ENCODE results near the gene TAF5L. TPM values are rescaled to one million over a fixed set of nuclear protein-coding genes. Genes with fewer than 3 reads are reported as not detected.

The TAF5L gene
- polyA plus RNA-seq, 1 donor (not counting 4 experiments of a cell fraction or from before 2014, with no cell fraction given) = 23.7 TPM

DNA sequence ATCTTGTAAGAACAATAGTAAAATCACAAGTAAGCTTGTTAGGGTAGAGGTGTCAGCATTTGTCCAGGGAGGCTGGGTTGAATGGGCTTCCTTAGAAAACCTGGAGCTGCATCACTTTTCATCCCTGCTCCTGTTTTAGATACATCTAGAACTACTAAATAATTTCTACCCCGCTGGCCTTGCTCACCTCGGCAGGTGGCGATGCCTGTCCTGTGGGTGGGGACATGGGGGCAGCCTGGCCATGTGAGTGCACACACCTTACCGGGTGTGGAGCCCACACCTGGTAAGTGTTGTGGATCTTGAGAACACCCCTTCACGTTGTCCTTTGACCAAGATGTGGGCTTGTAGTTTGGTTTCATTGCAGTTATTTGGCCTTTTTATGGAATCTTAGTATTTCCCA lies 29.9 kb upstream of the TAF5L start:
- H3K4me2 ChIP-seq (ENCODE audit: control insufficient read depth, extremely low read depth, insufficient read depth, low read depth, low read length) = no peak overlapping the region
- no peak for TF ChIP-seq EZH2 (IDR thresholded peaks at IDR 0.05; ENCODE audit: low read length)
- TF ChIP-seq CTCF (optimal IDR thresholded peaks at IDR 0.05 in 1 of 3, IDR thresholded peaks at IDR 0.05 in 1 of 3, conservative IDR thresholded peaks at IDR 0.05 in 1 of 3; ENCODE audit: extremely low read depth in 1 of 3, insufficient read depth in 2 of 3, low read length in 3 of 3) = no peak
- FAIRE-seq (no peak), DNase-seq (ENCODE audit: low read depth, low spot score) (no peak)
- dilution Hi-C loops (cut with MboI; ENCODE audit: extremely low pct_ligation_motif_present, low sequenced_read_pairs) = no loop called here
- H3K4me1 ChIP-seq (ENCODE audit: control insufficient read depth, extremely low read depth, insufficient read depth, low read length) = no peaks in the 10 kb centered on the region
- H3K4me3 ChIP-seq (ENCODE audit: control insufficient read depth in 2 of 3, extremely low read depth in 1 of 3, insufficient read depth in 2 of 3, low read depth in 1 of 3, low read length in 3 of 3) = no peak overlapping the region
- H4K20me1 ChIP-seq (ENCODE audit: control insufficient read depth, extremely low read depth, insufficient read depth, low read length) = no peaks in the 10 kb centered on the region
- H3K36me3 ChIP-seq (ENCODE audit: control insufficient read depth in 2 of 2, extremely low read depth in 1 of 2, insufficient read depth in 2 of 2, low read length in 2 of 2) = peaks cover 12 to 34% of the 10 kb centered on the region in 2 experiments
- H2AFZ ChIP-seq (ENCODE audit: control insufficient read depth, low read length) = no peak overlapping the region
- H3K27ac ChIP-seq (ENCODE audit: control insufficient read depth, insufficient read depth, low read length) = no peak overlapping the region
- no peaks in the 10 kb centered on the region for H3K79me2 ChIP-seq (ENCODE audit: control insufficient read depth, insufficient read depth, low read length)
- no peaks in the 10 kb centered on the region for H3K27me3 ChIP-seq (ENCODE audit: control insufficient read depth, extremely low read depth, insufficient read depth, low read length)
- H3K9me3 ChIP-seq (ENCODE audit: control insufficient read depth, low read depth, low read length) = no peaks in the 10 kb centered on the region
- no peak overlapping the region for H3K9ac ChIP-seq (ENCODE audit: control insufficient read depth, extremely low read depth, insufficient read depth, low read length)
- no peaks in the 10 kb centered on the region for H3K9me1 ChIP-seq (ENCODE audit: control insufficient read depth, extremely low read depth, insufficient read depth, low read length)

DNA sequence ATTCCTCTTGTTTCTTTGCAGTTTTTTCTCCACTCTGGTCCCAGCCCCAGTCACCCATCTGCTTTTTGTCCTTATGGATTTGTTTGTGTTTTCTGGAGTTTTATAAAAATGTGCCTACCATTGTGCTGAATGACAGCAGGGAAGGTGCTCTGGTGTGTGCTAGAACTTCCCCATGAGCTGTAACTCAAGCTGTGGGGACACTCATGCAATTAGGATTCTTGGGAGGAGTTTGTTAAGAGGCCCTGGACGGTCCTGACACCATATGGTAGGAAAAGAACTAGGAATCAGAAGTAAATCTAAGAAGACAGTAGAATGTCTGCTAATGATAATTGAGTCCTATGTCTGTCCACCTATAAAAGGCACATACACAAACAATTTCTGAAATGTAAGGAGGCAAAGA lies 27.5 kb upstream of the TAF5L start:
- H3K4me2 ChIP-seq (ENCODE audit: control insufficient read depth, extremely low read depth, insufficient read depth, low read depth, low read length) = no peak overlapping the region
- H3K9me3 ChIP-seq (ENCODE audit: control insufficient read depth, low read depth, low read length) = no peaks in the 10 kb centered on the region
- no peak for FAIRE-seq
- TF ChIP-seq EZH2 (IDR thresholded peaks at IDR 0.05; ENCODE audit: low read length) (no peak), CTCF (optimal IDR thresholded peaks at IDR 0.05 in 1 of 3, IDR thresholded peaks at IDR 0.05 in 1 of 3, conservative IDR thresholded peaks at IDR 0.05 in 1 of 3; ENCODE audit: extremely low read depth in 1 of 3, insufficient read depth in 2 of 3, low read length in 3 of 3) (no peak)
- H3K9ac ChIP-seq (ENCODE audit: control insufficient read depth, extremely low read depth, insufficient read depth, low read length) = no peak overlapping the region
- H2AFZ ChIP-seq (ENCODE audit: control insufficient read depth, low read length) = no peak overlapping the region
- no peak overlapping the region for H3K27ac ChIP-seq (ENCODE audit: control insufficient read depth, insufficient read depth, low read length)
- no peak for DNase-seq (ENCODE audit: low read depth, low spot score)
- H4K20me1 ChIP-seq (ENCODE audit: control insufficient read depth, extremely low read depth, insufficient read depth, low read length) = no peaks in the 10 kb centered on the region
- H3K4me1 ChIP-seq (ENCODE audit: control insufficient read depth, extremely low read depth, insufficient read depth, low read length) = no peaks in the 10 kb centered on the region
- no peaks in the 10 kb centered on the region for H3K9me1 ChIP-seq (ENCODE audit: control insufficient read depth, extremely low read depth, insufficient read depth, low read length)
- dilution Hi-C loops (cut with MboI; ENCODE audit: extremely low pct_ligation_motif_present, low sequenced_read_pairs) = no loop called here
- no peaks in the 10 kb centered on the region for H3K27me3 ChIP-seq (ENCODE audit: control insufficient read depth, extremely low read depth, insufficient read depth, low read length)
- H3K4me3 ChIP-seq (ENCODE audit: control insufficient read depth in 2 of 3, extremely low read depth in 1 of 3, insufficient read depth in 2 of 3, low read depth in 1 of 3, low read length in 3 of 3) = no peak overlapping the region
- H3K79me2 ChIP-seq (ENCODE audit: control insufficient read depth, insufficient read depth, low read length) = no peaks in the 10 kb centered on the region
- H3K36me3 ChIP-seq (ENCODE audit: control insufficient read depth in 2 of 2, extremely low read depth in 1 of 2, insufficient read depth in 2 of 2, low read length in 2 of 2) = peaks cover 18 to 35% of the 10 kb centered on the region in 2 experiments

All from keratinocyte (primary cell).